ENCODE results near the gene SMIM13.
"Not testable (repeated sequence)": the region's sequence is repeated elsewhere in the genome, so short reads cannot be mapped to it uniquely, and the experiment has no call there.

Gene SMIM13

GRCh38 chr6:11083956-11084355 is 9.7 kb upstream of the SMIM13 start:
- no peak for DNase-seq (ENCODE audit: low spot score)

- DNase-seq (ENCODE audit: low spot score): no peak
Measured at GRCh38 chr6:11085758-11086435, 7.7 kb upstream of the SMIM13 start.

GRCh38 chr6:11087141-11087812 is 6.4 kb upstream of the SMIM13 start:
- DNase-seq (ENCODE audit: low spot score): not testable (repeated sequence)

- no peak for DNase-seq (ENCODE audit: low spot score)
Measured at GRCh38 chr6:11089695-11090094, 3.9 kb upstream of the SMIM13 start.

GRCh38 chr6:11091141-11091540 is 2.5 kb upstream of the SMIM13 start:
- not testable (repeated sequence) for DNase-seq (ENCODE audit: low spot score)

- no peak for DNase-seq (ENCODE audit: low spot score)
Measured at GRCh38 chr6:11092668-11093375, 812 bp upstream of the SMIM13 start.

- no peak for DNase-seq (ENCODE audit: low spot score)
Measured at GRCh38 chr6:11093376-11093625, 333 bp upstream of the SMIM13 start.

GRCh38 chr6:11094411-11094851 is 797 bp downstream of the SMIM13 start:
- peak; percentile 67 for DNase-seq (ENCODE audit: low spot score)

- no peak for DNase-seq (ENCODE audit: low spot score)
Measured at GRCh38 chr6:11094941-11095340, 1.3 kb downstream of the SMIM13 start.

GRCh38 chr6:11096109-11096508 is 2.5 kb downstream of the SMIM13 start:
- DNase-seq (ENCODE audit: low spot score): peak; percentile 52

GRCh38 chr6:11097476-11097875 is 3.8 kb downstream of the SMIM13 start:
- no peak for DNase-seq (ENCODE audit: low spot score)

GRCh38 chr6:11098004-11098403 is 4.4 kb downstream of the SMIM13 start:
- no peak for DNase-seq (ENCODE audit: low spot score)

GRCh38 chr6:11101417-11101816 is 7.8 kb downstream of the SMIM13 start:
- no peak for DNase-seq (ENCODE audit: low spot score)

GRCh38 chr6:11103065-11103464 is 9.4 kb downstream of the SMIM13 start:
- DNase-seq (ENCODE audit: low spot score): no peak

GRCh38 chr6:11108726-11109125 is 15.1 kb downstream of the SMIM13 start:
- no peak for DNase-seq (ENCODE audit: low spot score)

GRCh38 chr6:11110921-11111768 is 17.5 kb downstream of the SMIM13 start, which contains the start of gene ERVFRD-1:
Gene ERVFRD-1 (minus strand): TSS chr6:11111725. CDS start chr6:11105310, 6,415 bp downstream.
- DNase-seq (ENCODE audit: low spot score): no peak

- DNase-seq (ENCODE audit: low spot score): no peak
Measured at GRCh38 chr6:11111769-11112437, 18.3 kb downstream of the SMIM13 start.

- no peak for DNase-seq (ENCODE audit: low spot score)
Measured at GRCh38 chr6:11113038-11113437, 19.4 kb downstream of the SMIM13 start.

GRCh38 chr6:11115808-11116536 is 22.3 kb downstream of the SMIM13 start:
- peak; percentile 89 for DNase-seq (ENCODE audit: low spot score)

- DNase-seq (ENCODE audit: low spot score): peak; percentile 49
Measured at GRCh38 chr6:11120271-11121005, 26.8 kb downstream of the SMIM13 start.
